GM18907 (cell line): ENCODE data around the gene SLC8A1.

Experiments
- ATAC-seq: cut with Tn5 transposase; IDR thresholded peaks from one replicate; pipeline ENCODE4 v1.9.1; 2021; ENCODE audit warnings: mild to moderate bottlenecking, moderate library complexity; ENCODE audit not compliant: unreplicated experiment

SLC8A1 gene

DNA sequence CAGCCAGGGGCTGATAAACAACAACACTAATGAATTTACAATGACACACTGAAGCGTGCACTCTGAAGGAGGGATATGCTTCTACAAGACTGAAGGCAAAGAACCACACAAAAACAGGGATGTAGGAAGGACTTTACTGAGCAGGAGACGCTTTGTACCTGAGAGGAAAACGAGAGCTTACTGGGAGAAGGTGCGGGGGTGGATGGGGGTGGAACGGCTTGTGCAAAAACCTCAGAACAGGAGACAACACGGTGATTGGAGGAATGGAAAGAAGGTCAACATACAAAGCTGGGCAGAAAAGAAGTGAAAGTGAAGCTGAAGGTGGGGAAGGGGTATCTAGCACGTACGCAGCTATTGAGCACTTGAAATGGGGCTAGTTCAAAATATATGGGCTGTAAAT, 93.1 kb downstream of the SLC8A1 start:
- ATAC-seq = no peak

DNA sequence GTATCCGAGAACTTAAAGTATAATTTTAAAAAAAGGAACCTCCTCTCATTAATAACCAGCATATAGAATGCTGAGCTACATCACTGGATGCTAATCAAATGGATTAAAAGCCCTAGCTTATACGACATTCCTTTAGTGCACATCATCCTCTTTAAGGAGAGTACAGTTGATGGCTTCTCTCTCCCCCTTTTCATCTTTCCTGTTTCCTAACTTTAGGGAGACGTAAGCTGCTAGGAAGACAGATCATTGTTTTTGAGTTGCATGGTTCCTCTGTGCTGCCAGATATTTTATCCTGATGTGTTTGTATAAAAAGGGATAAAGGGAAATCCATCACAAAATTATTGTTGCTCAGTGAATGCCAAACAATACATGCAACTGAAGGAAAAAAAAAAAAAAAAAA, 94.2 kb downstream of the SLC8A1 start:
- no peak for ATAC-seq

DNA sequence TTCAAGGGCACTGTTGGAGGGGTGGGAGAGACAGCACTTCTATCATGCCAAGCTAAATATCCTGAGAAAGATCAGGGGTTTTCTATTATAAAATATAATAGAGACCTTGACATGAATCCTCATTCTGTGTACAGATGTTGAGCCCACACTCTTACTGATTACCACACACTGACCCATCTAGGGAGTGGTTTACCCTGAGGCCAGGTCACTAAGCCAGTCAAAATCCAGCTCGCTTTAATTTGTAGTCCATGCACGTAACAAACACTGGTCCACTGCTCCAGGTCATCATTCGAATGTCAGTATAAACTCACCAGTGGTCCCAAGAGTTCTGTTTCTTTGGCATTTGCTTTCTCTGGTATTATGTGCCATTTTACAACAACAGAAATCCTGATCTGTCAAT, 96.4 kb downstream of the SLC8A1 start:
- ATAC-seq = no peak

DNA sequence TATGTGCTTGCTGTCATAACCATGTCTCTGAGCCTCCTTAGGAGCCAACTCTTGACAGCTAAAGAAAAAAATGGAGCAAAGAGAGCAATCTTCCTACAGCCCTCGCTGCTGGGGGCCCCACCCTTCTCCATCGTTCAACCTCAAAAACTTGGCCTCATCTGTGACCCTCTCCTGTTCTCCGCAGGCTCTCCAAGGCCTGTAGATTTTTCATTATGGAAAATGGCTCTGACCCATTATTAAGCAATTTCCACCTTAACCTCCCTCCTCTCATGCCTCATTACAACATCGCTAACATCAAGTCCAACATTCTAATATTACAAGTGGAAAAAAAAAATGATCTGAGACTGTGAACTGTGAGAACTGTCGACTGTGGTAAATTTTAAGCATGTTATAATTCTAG, 98.7 kb downstream of the SLC8A1 start:
- no peak for ATAC-seq

DNA sequence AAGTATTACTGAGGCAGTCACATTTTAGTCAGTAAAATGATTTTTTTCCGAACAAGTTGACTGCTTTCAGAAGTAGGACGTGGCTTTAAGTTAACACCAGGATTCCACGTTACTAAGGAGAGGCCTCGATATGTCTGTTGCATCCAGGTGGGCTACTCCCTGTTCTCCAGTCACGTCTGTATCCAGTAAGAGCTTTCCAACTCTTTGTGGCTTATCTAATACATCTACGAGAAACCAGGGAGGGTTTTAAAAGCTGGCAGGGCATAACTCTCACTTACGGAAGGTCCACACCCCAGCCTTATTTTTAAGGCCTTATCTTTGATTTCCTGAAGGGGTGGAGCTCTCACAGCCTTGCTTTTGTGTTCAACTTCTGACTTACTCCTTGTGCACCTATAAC, 99.2 kb downstream of the SLC8A1 start:
- ATAC-seq = no peak

DNA sequence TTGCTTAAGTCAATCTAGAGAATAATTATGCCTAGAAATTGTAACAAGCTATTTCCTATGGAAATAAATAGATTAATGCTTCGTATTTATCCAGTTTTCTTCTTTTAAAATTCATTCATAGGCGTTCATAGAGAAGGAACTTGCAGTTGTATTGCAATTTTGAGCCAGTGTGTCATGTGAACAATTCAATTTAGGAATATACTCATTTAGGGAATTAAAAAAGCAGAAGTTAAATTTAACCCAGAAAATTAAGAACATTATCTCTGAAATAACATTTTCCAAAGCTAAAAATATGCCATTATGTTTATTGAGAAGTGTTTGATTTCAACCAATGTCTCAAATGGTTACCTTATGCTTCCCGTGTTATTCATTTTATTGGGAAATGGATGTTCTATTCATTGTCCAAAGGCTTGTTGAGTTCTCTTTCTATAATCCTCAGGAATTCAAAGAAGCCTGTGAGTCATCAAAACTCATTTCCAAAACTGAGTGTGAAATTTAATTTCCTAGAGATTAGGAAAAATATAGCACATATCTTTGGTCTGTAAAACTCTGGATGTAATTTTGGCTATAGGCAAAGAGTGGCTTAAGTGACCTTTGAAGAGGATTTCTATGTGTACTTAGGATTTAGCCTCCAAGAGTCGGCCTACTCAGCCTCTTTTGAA, 99.7 kb downstream of the SLC8A1 start:
- ATAC-seq = no peak

DNA sequence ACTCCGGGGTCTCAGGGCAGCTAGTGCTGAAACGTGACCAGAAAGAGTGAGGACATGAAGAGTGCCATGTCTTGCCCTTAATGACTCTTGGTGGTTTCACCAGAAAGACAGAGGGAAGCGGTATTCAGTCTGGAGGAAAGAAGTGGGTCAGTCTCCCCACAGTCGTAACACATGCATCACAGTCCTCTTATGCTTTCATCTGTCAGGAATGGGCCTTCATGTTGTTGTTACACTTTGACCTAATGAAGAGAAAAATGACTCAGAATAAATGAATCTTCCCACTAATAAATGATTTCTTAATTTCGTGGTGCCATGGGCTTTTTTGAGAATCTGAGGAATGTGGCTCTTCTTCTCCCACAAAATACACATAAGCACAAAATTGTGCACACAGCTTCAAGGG, 103.2 kb downstream of the SLC8A1 start:
- ATAC-seq = no peak

DNA sequence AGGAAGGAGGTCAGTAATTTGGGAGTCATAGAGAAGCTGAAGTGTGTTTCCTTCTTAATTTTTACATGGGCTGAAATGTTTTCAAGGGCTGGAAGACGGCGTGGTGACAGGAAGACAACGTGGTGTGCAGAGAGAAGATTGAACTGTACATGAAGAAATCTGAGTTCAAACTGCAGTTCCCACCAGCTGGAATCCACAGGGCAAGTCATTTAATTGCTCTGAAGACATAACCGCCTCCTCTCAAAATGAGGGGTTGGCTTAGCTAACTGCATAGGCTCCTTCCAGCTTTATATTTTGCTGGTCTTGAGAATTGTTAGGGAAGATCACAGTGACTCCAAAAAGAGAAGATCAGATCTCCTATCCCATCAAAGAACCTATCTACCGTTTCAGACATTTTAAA, 103.9 kb downstream of the SLC8A1 start:
- ATAC-seq = no peak

DNA sequence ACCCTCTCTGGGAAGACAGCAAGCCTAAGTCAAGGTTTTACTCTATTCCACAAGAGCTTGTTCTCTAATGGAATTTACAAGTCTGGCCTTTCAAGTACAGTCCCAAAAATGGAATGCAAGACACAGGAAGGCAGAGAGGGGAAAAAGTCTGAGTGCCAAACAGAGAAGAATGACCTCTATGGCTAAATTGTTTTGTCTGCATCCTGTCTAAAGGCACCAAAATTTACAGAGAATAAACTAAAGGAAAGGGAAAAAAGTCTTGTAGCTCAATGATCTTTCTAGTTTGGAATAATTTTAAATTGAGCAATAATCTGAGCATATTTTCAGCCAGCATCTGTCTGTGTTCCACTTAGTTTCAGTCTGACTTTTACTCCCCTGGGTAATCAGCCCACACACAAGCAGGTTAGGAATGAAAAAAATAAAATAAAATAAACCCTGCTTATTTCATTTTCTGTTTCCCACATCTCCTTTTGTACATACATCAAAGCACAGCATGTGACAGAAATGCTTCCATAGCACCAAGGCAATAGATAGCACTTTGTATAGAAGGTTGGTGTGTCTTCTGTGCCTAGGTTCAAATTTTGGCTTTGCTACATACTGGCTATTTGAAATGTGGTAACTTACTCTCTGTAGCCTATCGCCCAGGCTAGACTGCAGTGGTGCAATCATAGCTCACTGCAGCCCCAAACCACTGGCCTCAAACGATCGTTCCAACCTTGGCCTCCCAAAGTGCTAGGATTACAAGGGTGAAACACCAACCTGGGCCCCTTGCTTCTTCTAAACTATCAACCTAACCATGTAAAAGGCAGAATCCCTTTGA, 105.1 kb downstream of the SLC8A1 start:
- ATAC-seq = peak; percentile 61

DNA sequence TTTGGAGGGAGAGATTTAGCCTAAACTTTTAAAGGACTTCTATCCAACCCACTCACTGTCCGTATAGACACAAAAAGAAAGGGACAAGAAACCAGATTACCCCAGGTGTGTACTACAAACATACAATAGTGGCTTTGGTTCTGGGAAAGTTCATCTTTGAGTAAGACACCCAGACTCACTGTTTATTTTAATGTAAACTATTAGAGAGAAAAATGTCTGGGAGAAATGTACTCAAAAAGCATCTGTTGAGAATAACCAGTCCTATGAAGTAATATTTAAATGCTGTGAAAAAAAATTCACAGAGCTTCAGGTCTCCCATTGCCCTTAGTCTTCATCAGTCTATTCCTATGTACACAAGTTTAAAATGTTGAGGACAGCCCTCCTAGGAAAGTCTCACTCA, 107.5 kb downstream of the SLC8A1 start:
- ATAC-seq = no peak

DNA sequence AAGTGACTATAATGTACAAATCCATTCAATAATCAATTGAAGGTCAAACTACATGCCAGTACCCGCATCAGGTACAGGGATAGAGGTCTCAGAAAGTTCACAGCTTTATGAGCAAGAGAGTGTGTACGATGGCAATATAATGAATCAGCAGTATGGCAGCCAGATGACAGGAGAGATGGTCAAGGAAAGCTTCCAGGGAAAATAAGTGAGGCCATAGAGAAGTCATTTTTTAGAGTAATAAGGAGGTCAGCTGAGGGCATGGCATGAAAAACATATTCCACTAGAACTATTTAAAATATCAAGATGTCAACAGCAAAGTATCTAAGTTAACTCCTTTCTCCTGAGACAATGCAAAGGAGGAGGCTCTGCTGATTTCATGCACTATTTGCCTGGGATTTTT, 108.0 kb downstream of the SLC8A1 start:
- no peak for ATAC-seq

DNA sequence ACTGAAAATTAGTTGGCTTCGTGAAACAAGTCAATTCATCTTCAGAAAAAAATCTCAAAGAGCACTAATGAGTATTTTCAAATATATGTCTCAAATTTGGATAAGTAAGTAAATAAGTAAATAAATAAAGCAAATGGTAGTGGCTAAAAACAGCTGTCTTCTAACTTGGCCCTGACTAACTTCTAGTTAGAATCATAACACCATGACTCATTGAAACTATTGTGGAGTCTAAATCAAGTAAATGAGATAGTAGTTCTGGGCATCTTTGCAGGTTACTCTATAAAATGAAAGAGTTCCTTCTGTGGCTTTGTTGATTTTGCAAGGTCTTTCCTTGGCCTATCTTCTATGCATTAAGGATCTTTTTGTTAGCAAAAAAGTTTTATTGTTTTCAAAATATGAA, 110.7 kb downstream of the SLC8A1 start:
- no peak for ATAC-seq

DNA sequence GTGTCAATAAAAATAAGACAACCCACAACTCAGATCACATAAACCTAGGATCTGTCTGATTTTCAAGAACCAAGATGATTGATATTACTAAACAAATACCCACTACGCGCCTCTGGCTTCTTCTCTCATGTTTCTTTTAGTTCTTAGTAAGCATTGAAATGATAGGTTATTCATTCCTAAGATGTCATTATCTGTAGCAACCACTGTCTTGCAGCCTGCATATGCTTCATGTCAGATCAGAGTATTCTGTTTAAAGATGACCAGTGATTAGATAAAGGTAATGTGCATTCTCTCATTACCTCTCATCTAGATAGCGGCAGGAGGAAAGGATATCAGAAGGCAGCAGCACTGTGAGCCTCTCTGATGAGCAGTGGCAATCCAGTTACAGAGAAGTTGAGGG, 112.9 kb downstream of the SLC8A1 start:
- ATAC-seq = no peak

DNA sequence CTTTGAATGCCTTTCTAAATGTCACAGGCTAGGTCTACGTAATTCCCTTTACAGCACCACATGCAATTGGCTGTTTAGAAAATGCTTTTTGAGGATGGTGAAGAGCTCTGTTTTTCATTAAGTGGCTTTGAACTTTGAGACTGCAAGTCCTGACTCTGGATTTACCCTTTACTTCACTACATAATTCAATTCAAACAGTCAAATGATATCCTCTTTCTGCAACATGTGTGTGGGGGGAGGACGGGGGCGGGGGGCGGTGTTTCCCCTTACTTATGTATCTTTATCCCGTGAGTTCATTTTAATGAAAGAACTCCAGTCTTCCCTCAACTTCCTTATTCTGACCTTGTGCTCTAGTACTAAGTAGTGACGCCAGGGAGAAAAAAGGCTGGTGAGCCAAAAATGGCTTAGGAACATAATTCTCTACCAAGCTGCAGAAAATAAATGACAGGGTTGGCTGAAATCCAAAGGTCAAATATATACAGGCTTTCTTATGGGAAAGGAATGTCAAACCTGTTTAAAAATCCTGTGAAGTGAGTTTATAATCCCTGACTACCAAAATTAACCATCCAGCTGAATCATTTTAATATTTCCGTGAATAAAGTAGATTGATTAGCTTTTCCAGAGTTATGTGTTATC, 119.6 kb downstream of the SLC8A1 start:
- ATAC-seq = no peak

DNA sequence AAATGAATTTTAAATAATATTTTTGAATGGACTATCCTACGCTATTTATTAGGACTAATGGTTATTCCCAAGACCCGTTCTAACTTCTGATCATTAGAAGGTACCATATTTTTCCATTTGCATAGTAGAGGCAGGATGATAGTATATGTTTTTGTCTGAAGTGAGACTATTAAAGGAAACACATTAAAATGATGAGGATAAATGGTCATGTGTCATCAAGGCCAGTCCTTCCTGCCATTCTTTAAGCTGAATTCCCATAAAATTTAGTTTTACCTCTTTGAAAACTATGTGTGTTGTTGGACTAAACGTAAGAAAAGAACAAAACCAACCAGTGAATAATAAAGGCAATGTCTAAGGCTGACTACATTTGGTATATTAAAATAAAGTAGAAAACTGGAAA, 121.8 kb downstream of the SLC8A1 start:
- ATAC-seq = no peak

DNA sequence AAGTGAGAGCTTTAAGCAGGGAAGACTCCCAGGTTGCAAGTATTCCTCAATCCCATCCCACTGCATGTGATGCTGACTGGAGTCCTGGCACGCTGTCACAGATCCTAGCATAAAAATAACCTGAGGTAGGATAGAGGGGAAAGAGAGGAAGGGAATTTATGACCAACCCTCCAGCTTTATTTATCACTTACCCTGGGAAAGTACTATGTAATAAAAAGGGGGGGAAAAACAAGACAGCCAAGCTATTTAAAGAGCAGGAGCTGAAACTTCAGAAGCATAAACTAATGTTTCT, 122.2 kb downstream of the SLC8A1 start:
- ATAC-seq = no peak

DNA sequence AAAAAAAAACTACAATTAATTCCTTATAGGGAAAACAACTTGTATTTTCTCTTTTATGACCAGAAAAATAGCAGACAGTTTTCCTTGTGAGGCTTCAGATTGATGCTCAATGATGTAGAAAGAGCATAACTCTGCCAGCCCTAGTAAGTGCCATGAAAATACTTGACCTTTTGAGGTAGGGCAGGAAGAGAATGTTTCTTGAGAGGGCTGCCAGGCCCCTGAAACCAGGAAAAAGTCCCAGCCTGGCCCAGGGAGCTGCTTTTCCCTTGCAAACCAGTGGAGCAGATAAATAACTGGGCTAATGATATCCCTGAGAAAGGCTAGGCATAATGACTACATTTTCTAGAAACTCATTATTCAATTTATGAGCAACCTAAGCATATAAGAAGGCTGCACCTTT, 126.8 kb downstream of the SLC8A1 start:
- ATAC-seq = no peak

DNA sequence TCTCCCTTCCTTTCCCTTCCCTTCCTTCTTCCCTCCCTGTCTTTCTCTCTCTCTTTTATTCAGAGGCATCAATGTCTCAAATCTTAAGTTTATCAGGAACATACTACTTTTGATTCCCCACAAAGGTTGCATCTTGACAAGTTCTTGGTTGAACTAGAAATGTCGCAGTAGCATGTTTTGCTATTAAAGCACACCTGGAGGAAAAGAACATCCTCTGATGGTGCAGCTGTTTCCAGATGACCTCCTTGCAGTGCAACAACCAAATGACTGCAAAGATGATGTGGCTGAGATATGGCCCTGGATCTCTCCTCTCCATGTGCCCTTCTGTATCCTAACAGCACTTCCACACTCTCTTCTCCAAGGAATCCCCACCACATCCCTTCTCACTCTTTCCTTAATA, 127.2 kb downstream of the SLC8A1 start:
- ATAC-seq = no peak

DNA sequence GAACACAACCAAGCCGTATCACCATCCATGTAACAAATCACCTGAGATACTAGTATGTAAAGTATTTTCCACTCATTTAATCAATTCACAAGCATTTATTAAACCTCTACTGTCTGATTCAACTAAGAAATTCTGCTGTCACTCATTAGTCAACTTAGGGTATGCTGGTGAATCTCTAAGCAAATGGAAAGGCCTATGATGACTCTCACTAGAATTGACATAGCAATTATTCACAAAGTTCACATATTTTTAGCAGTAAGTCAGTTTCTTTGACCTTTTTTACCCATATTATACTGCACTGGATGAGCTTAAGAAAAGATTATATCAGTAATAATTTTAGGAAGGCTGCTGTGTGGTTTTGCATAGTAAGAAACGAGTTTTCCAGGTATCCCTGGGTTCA, 130.1 kb downstream of the SLC8A1 start:
- no peak for ATAC-seq

DNA sequence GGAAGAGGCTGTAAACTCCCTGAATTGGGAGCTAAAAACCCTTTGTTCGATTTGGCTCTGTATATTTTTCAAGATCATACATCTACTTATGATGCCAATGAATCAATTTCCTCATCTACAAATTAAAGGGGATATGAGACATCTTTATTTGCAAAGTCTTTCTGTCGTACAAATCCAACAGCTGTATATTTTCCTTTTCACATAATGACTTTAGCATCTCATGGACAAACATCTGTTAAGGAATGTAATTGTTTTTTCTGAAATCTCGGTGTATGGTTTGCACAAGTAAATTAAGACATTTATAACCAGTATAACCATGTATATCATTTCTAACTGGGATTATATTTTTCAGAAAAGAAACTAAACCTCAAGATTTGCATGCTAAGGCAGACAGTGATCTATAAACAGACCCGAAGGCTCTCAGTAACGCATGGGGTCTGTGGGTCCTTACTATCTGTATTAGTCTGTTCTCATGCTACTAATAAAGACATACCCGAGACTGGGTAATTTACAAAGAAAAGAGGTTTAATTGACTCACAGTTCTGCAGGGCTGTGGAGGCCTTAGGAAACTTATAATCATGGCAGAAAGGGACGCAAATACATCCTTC, 130.8 kb downstream of the SLC8A1 start:
- no peak for ATAC-seq

DNA sequence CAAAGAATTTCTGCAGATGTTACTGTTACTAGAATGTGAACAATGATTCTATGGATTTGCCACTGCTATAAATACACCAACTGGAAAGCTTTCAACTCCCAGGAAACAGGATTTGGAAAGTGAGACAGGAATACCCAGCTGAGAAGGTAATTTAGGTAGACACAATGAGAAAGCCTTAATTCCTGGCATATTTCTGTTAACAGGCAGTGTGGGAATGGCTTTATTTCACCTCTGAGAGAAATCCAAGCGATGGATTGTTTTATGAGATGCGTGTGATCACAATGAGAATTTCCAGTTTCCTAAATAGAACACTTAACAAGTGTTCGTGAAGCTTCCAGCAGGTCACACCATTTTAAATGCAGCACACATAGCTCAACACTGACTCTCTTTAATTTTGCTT, 133.0 kb downstream of the SLC8A1 start:
- no peak for ATAC-seq

DNA sequence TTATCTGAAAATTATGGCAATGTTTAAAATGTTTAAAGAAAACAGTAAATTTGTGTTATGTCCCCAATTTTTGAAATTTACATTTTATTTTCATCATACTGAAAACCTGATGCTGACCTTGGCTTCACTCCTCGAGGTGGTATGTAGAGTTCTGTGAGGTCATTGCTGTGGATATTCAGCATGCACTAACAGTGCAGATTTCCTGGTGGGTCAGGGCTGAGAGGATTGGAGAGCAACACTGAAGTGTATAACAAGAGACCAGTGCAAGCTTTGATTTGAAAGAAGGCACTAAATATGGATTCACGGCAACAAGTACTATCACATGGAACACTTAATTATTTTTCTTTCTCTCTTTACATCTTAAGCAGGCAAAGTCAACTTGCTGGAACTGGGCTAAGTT, 134.1 kb downstream of the SLC8A1 start:
- no peak for ATAC-seq
